ENCODE results near the gene PITPNC1. TPM values are rescaled to one million over a fixed set of nuclear protein-coding genes. Genes with fewer than 3 reads are reported as not detected.

The PITPNC1 gene
- total and polyA plus RNA-seq, 12 donors, result 6.6 to 28.0 (median 11.5) TPM

DNA sequence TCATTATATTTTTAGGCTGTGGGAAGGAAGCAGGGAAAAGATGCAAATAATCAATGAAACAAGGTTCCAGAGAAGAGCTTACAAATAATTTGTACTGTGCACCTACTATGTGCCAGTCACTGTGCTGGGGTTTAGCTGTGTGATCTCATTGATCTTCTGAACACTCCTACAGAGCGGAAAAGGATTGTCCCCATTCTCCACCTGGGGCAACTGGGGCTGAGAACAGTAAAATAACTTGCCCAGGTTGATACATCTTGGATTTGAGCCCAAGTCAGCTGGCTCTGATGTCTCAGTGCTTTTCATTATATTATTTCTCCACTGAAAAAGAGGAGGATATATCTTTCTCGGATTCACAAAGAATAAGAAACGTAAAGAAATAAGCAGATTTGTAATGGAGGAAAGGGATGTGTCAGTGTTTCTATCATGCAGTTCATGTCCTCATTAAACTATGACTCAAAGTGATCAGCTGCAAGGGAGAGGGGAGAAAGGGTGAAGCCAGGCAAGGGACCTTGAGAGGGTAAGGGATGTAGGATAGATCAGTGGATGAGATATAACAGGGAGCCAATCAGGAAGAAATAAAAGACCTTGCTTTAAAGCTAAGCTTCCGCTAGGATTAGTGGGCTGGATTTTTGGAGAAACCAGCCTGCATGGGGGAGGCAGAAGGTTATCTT lies 197.0 kb downstream of the PITPNC1 start:
- peaks cover 0 to 17% (median 0%) of the 10 kb centered on the region in 9 donors for H3K4me1 ChIP-seq
- 92% methylated on average over 4 of the region's 4 CpGs for WGBS, 2 donors
- intact Hi-C loops (cut with DNase I), result no loop called here
- no peaks in the 10 kb centered on the region for H3K27me3 ChIP-seq
- DNase-seq (no peak), ATAC-seq (no peak)
- H3K9me3 ChIP-seq, result no peaks in the 10 kb centered on the region
- no peak overlapping the region for H3K27ac ChIP-seq
- H3K4me3 ChIP-seq, result no peak overlapping the region
- peaks cover 0 to 16% (median 0%) of the 10 kb centered on the region in 9 donors for H3K36me3 ChIP-seq
- TF ChIP-seq, protein P1, sequence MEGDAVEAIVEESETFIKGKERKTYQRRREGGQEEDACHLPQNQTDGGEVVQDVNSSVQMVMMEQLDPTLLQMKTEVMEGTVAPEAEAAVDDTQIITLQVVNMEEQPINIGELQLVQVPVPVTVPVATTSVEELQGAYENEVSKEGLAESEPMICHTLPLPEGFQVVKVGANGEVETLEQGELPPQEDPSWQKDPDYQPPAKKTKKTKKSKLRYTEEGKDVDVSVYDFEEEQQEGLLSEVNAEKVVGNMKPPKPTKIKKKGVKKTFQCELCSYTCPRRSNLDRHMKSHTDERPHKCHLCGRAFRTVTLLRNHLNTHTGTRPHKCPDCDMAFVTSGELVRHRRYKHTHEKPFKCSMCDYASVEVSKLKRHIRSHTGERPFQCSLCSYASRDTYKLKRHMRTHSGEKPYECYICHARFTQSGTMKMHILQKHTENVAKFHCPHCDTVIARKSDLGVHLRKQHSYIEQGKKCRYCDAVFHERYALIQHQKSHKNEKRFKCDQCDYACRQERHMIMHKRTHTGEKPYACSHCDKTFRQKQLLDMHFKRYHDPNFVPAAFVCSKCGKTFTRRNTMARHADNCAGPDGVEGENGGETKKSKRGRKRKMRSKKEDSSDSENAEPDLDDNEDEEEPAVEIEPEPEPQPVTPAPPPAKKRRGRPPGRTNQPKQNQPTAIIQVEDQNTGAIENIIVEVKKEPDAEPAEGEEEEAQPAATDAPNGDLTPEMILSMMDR (IDR thresholded peaks at IDR 0.05), result no peak

DNA sequence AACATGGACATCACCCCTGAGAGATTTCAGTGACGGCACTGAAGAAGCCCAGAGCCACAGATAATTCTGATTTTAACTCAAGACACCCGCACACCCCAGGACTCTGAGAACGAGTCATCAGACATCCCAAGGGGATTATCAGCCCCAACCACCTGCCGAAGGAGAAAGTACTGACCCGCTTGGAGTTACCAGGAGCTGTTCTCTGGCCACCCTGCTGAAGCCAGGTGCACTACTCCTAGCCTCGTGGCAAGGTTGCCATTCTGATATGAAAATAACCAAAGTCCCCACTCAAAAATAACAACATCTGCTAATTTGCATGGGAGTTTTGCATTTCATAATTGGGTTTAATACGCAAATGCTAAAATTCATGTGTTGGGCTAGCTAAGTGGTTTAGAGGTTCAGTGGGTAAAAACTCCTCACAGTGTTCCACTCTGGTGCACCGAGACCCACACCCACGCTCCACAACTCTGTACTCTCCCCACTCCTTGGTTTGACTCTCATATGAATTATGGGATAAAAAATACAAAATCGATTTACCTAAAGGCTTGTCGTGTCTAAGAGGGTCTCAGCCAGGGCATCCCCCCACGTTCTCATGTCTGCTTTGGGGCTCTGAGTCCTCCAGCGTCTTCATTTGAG lies 197.7 kb downstream of the PITPNC1 start:
- TF ChIP-seq, protein P1 (IDR thresholded peaks at IDR 0.05), result no peak
- H3K36me3 ChIP-seq, result peaks cover 0 to 20% (median 0%) of the 10 kb centered on the region in 9 donors
- no peak overlapping the region for H3K27ac ChIP-seq
- no peak overlapping the region for H3K4me3 ChIP-seq
- no peak for DNase-seq
- ATAC-seq, result no peak
- H3K27me3 ChIP-seq, result no peaks in the 10 kb centered on the region
- intact Hi-C loops (cut with DNase I), result no loop called here
- no peaks in the 10 kb centered on the region for H3K9me3 ChIP-seq
- 85 to 89% methylated on average over 13 of the region's 13 CpGs for WGBS, 2 donors
- H3K4me1 ChIP-seq, result peaks cover 0 to 11% (median 0%) of the 10 kb centered on the region in 9 donors

DNA sequence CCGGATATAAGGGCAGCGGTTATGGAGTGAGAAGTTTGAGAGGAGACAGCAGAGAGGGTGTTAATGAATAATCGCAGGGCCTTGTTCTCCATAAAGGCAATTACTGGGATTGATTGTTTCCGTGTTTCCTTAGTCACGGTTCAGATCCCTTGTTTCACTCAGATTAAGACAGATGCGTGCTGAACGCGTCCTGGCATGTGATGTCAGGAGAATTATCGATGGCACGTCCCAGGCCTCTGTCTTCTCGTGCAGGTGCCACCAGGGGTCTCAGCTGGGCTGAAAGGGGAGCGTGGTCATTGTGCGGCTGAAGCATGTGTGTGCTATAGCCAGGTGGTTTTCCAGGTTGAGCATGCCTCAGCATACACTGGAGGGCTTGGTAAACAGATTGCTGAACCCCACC lies 198.2 kb downstream of the PITPNC1 start:
- no peak overlapping the region for H3K27ac ChIP-seq
- no peaks in the 10 kb centered on the region for H3K9me3 ChIP-seq
- peaks cover 0 to 5% (median 0%) of the 10 kb centered on the region in 9 donors for H3K4me1 ChIP-seq
- H3K27me3 ChIP-seq, result no peaks in the 10 kb centered on the region
- ATAC-seq, result no peak
- intact Hi-C loops (cut with DNase I), result no loop called here
- no peak overlapping the region for H3K4me3 ChIP-seq
- no peak for DNase-seq
- WGBS, 2 donors, result 93 to 95% methylated on average over 13 of the region's 13 CpGs
- peaks cover 0 to 23% (median 0%) of the 10 kb centered on the region in 9 donors for H3K36me3 ChIP-seq
- TF ChIP-seq, protein P1 (IDR thresholded peaks at IDR 0.05), result no peak

DNA sequence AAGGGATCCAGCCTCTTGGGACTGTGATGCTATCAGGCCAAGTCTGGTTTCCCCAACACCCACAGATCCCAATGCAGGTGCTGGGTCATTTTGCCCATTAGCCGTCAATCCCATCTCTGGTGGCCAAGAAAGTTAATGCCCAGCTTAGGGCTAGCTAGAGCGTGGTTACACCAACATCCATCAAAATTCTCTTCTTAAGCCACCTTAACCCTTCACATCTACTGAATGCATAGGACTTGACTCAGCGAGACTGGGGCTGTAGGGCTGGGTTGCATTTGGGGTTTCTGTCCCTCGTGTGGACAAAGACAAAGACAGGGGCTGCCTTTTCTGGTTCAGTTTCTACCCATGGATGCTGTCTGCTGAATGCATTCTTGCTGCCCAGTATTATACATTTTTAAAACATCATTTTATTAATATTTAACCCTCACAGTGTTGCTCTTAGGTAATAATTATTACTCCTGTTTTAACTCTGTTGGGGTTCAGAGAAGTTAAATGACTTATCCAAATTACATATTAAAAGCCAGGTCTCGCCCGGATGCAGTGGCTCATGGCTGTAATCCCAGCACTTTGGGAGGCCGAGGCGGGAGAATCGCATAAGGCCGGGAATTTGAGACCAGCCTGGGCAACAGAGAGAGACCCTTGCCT lies 199.5 kb downstream of the PITPNC1 start:
- TF ChIP-seq, protein P1 (IDR thresholded peaks at IDR 0.05), result no peak
- H3K9me3 ChIP-seq, result no peaks in the 10 kb centered on the region
- H3K27me3 ChIP-seq, result no peaks in the 10 kb centered on the region
- intact Hi-C loops (cut with DNase I), result no loop called here
- no peaks in the 10 kb centered on the region for H3K4me1 ChIP-seq
- H3K4me3 ChIP-seq, result no peak overlapping the region
- 96 to 97% methylated on average over 10 of the region's 10 CpGs for WGBS, 2 donors
- H3K27ac ChIP-seq, result no peak overlapping the region
- peaks cover 0 to 20% (median 0%) of the 10 kb centered on the region in 9 donors for H3K36me3 ChIP-seq
- no peak for ATAC-seq
- no peak for DNase-seq
